T-helper 1 cell treated with Interleukin-12 subunit alpha and Interleukin-12 subunit beta and Interleukin-4 antibody, amounts not matched to agents 30 μg/mL and 1 μg/mL, for 36 hours (primary cell): ENCODE measurements around the gene RHBDD3.
"Not testable (repeated sequence)": the region's sequence is repeated elsewhere in the genome, so short reads cannot be mapped to it uniquely, and the experiment has no call there.

ENCODE experiments used
- H3K27ac Mint-ChIP-seq: one replicate; pipeline ENCODE4 v1.8.0; 2021; ENCODE audit warnings: mild to moderate bottlenecking, mixed read lengths
- H3K27me3 Mint-ChIP-seq: one replicate; pipeline ENCODE4 v1.8.0; 2021; ENCODE audit warnings: low read depth, mixed read lengths
- H3K36me3 Mint-ChIP-seq: one replicate; pipeline ENCODE4 v1.8.0; 2021; ENCODE audit warnings: low read depth, mixed read lengths
- H3K4me1 Mint-ChIP-seq: one replicate; pipeline ENCODE4 v1.8.0; 2021; ENCODE audit warnings: low read depth, mixed read lengths
- H3K4me3 Mint-ChIP-seq: one replicate; pipeline ENCODE4 v1.8.0; 2021; ENCODE audit warnings: mild to moderate bottlenecking, moderate library complexity, mixed read lengths
- H3K9me3 Mint-ChIP-seq: one replicate; pipeline ENCODE4 v1.8.0; 2021; ENCODE audit warnings: mixed read lengths

RHBDD3 gene

GRCh38 chr22:29253561-29254285 lies 14.1 kb downstream of the RHBDD3 start:
- Mint-ChIP-seq H3K4me3 (no peak overlapping the region), H3K36me3 (no peaks in the 10 kb centered on the region), H3K27ac (no peak overlapping the region), H3K4me1 (peaks cover 4% of the 10 kb centered on the region), H3K27me3 (peaks cover 5% of the 10 kb centered on the region), H3K9me3 (no peaks in the 10 kb centered on the region)

GRCh38 chr22:29251981-29252911 lies 15.5 kb downstream of the RHBDD3 start:
- no peaks in the 10 kb centered on the region for H3K36me3 Mint-ChIP-seq
- no peak overlapping the region for H3K27ac Mint-ChIP-seq
- H3K27me3 Mint-ChIP-seq, result peaks cover 5% of the 10 kb centered on the region
- no peaks in the 10 kb centered on the region for H3K9me3 Mint-ChIP-seq
- no peak overlapping the region for H3K4me3 Mint-ChIP-seq
- no peaks in the 10 kb centered on the region for H3K4me1 Mint-ChIP-seq

GRCh38 chr22:29251265-29251664 lies 16.5 kb downstream of the RHBDD3 start:
- no peaks in the 10 kb centered on the region for H3K4me1 Mint-ChIP-seq
- H3K36me3 Mint-ChIP-seq, result no peaks in the 10 kb centered on the region
- H3K9me3 Mint-ChIP-seq, result no peaks in the 10 kb centered on the region
- H3K27me3 Mint-ChIP-seq, result peaks cover 5% of the 10 kb centered on the region
- H3K4me3 Mint-ChIP-seq, result no peak overlapping the region
- H3K27ac Mint-ChIP-seq, result no peak overlapping the region

- H3K4me3 Mint-ChIP-seq, H3K4me1 Mint-ChIP-seq, H3K36me3 Mint-ChIP-seq, H3K9me3 Mint-ChIP-seq, H3K27ac Mint-ChIP-seq: not testable (repeated sequence)
- peaks cover 17% of the 10 kb centered on the region for H3K27me3 Mint-ChIP-seq
Observed at GRCh38 chr22:29247891-29248290, 19.9 kb downstream of the RHBDD3 start.

GRCh38 chr22:29245626-29246385 lies 22.0 kb downstream of the RHBDD3 start:
- H3K27me3 Mint-ChIP-seq, result peaks cover 29% of the 10 kb centered on the region
- peaks cover 17% of the 10 kb centered on the region for H3K9me3 Mint-ChIP-seq
- no peak overlapping the region for H3K4me3 Mint-ChIP-seq
- H3K36me3 Mint-ChIP-seq, result no peaks in the 10 kb centered on the region
- no peaks in the 10 kb centered on the region for H3K4me1 Mint-ChIP-seq
- H3K27ac Mint-ChIP-seq, result no peak overlapping the region

- no peak overlapping the region for H3K27ac Mint-ChIP-seq
- no peak overlapping the region for H3K4me3 Mint-ChIP-seq
- no peaks in the 10 kb centered on the region for H3K36me3 Mint-ChIP-seq
- peaks cover 19% of the 10 kb centered on the region for H3K9me3 Mint-ChIP-seq
- no peaks in the 10 kb centered on the region for H3K4me1 Mint-ChIP-seq
- H3K27me3 Mint-ChIP-seq, result peaks cover 34% of the 10 kb centered on the region
Observed at GRCh38 chr22:29244785-29245625, 22.8 kb downstream of the RHBDD3 start.

- no peaks in the 10 kb centered on the region for H3K36me3 Mint-ChIP-seq
- no peaks in the 10 kb centered on the region for H3K4me1 Mint-ChIP-seq
- no peak overlapping the region for H3K27ac Mint-ChIP-seq
- H3K9me3 Mint-ChIP-seq, result peaks cover 24% of the 10 kb centered on the region
- no peak overlapping the region for H3K4me3 Mint-ChIP-seq
- peaks cover 39% of the 10 kb centered on the region for H3K27me3 Mint-ChIP-seq
Observed at GRCh38 chr22:29243874-29244446, 23.8 kb downstream of the RHBDD3 start.

GRCh38 chr22:29240481-29240880 lies 27.3 kb downstream of the RHBDD3 start:
- not testable (repeated sequence) for H3K4me3 Mint-ChIP-seq, H3K27ac Mint-ChIP-seq, H3K4me1 Mint-ChIP-seq, H3K36me3 Mint-ChIP-seq
- peaks cover 43% of the 10 kb centered on the region for H3K27me3 Mint-ChIP-seq
- H3K9me3 Mint-ChIP-seq, result peaks cover 24% of the 10 kb centered on the region

GRCh38 chr22:29233277-29233877 lies 34.4 kb downstream of the RHBDD3 start:
- H3K27ac Mint-ChIP-seq, result no peak overlapping the region
- H3K27me3 Mint-ChIP-seq, result no peaks in the 10 kb centered on the region
- no peak overlapping the region for H3K4me3 Mint-ChIP-seq
- no peaks in the 10 kb centered on the region for H3K4me1 Mint-ChIP-seq
- H3K36me3 Mint-ChIP-seq, result no peaks in the 10 kb centered on the region
- no peaks in the 10 kb centered on the region for H3K9me3 Mint-ChIP-seq

- no peaks in the 10 kb centered on the region for H3K27me3 Mint-ChIP-seq
- no peaks in the 10 kb centered on the region for H3K4me1 Mint-ChIP-seq
- no peaks in the 10 kb centered on the region for H3K36me3 Mint-ChIP-seq
- no peaks in the 10 kb centered on the region for H3K9me3 Mint-ChIP-seq
- no peak overlapping the region for H3K4me3 Mint-ChIP-seq
- no peak overlapping the region for H3K27ac Mint-ChIP-seq
Observed at GRCh38 chr22:29231971-29232959, 35.5 kb downstream of the RHBDD3 start.

GRCh38 chr22:29230972-29231875 lies 36.6 kb downstream of the RHBDD3 start:
- Mint-ChIP-seq H3K27ac (no peak overlapping the region), H3K9me3 (no peaks in the 10 kb centered on the region), H3K36me3 (no peaks in the 10 kb centered on the region), H3K4me1 (no peaks in the 10 kb centered on the region), H3K27me3 (no peaks in the 10 kb centered on the region), H3K4me3 (no peak overlapping the region)
